Measurements from ENCODE around the gene HORMAD1. TPM values are rescaled to one million over a fixed set of nuclear protein-coding genes. Genes with fewer than 3 reads are reported as not detected.

The HORMAD1 gene
- polyA plus RNA-seq, 1 experiment: 0.07 TPM

DNA sequence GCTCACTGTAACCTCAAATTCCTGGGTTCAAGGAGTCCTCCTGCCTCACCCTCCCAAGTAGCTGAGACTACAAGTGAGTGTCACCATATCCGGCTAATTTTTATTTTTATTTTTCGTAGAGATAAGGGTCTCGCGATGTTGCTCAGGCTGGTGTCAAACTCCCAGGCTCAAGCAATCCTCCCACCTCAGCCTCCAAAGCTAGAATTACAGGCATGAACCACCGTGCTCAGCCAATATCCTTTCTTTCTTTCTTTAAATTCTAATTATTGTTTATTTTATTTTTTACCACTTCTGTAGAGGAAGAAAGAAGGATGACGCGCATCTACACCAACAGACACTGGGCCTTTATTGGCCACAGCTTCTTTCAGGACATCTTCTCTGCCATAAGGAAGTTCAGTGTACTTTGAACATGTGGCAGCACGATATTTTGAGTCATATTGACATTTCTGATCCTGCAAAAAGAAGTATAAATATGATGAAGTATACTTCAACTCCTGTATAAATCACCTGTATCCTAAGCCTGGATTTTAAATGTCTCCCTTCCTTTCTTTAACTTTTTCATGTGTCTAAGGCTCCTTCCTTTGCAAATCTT, 29.1 kb upstream of the HORMAD1 start:
- ChIA-PET POLR2A (no interaction called here), CTCF (no interaction called here)
- TF ChIP-seq, protein P1, sequence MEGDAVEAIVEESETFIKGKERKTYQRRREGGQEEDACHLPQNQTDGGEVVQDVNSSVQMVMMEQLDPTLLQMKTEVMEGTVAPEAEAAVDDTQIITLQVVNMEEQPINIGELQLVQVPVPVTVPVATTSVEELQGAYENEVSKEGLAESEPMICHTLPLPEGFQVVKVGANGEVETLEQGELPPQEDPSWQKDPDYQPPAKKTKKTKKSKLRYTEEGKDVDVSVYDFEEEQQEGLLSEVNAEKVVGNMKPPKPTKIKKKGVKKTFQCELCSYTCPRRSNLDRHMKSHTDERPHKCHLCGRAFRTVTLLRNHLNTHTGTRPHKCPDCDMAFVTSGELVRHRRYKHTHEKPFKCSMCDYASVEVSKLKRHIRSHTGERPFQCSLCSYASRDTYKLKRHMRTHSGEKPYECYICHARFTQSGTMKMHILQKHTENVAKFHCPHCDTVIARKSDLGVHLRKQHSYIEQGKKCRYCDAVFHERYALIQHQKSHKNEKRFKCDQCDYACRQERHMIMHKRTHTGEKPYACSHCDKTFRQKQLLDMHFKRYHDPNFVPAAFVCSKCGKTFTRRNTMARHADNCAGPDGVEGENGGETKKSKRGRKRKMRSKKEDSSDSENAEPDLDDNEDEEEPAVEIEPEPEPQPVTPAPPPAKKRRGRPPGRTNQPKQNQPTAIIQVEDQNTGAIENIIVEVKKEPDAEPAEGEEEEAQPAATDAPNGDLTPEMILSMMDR (IDR thresholded peaks at IDR 0.05; ENCODE audit: insufficient read depth, low read depth, low read length): no peak
- Histone ChIP-seq H3K36me3 (ENCODE audit: control insufficient read depth, insufficient read depth, low read length) (no peaks in the 10 kb centered on the region), H3K27me3 (ENCODE audit: control insufficient read depth, insufficient read depth, low read length) (no peaks in the 10 kb centered on the region), H3K4me3 (ENCODE audit: low read depth, low read length) (no peak overlapping the region)
- DNase-seq (ENCODE audit: low read depth): no peak

DNA sequence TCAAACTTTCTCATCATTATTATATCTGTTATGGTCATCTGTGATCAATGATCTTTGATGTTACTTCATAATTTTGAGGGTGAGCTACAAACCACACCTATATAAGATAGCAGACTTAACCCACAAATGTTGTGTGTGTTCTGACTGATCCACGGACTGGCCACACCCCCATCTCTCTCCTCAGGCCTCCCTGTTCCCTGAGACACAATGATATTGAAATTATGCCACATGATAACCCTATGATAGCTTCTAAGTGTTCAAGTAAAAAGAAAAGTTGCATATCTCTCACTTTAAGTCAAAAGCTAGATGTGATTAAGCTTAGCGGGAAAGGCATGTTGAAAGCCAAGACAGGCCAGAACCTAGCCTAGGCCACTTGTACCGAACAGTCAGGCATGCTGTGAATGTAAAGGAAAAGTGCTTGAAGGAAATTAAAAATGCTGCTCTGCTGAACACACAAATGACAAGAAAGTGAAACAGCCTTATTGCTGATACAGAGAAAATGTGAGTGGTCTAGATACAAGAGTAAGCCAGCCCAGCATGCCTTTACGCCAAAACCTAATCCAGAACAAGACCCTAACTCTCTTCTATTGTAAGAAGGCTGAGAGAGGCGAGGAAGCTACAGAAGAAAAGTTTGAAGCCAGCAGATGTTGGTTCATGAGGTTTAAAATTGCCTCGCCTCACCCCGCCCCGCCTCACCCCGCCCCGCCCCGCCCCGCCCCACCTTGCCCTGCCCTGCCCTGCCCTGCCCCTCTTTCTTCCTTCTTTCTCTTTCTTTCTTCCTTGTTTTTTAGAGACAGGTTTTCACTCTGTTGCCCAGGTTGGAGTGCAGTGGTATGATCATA, 28.4 kb upstream of the HORMAD1 start:
- Histone ChIP-seq H3K27me3 (ENCODE audit: control insufficient read depth, insufficient read depth, low read length) (no peaks in the 10 kb centered on the region), H3K36me3 (ENCODE audit: control insufficient read depth, insufficient read depth, low read length) (no peaks in the 10 kb centered on the region), H3K4me3 (ENCODE audit: low read depth, low read length) (no peak overlapping the region)
- no peak for DNase-seq (ENCODE audit: low read depth)
- ChIA-PET POLR2A (no interaction called here), CTCF (no interaction called here)
- TF ChIP-seq, protein P1 (IDR thresholded peaks at IDR 0.05; ENCODE audit: insufficient read depth, low read depth, low read length): no peak

DNA sequence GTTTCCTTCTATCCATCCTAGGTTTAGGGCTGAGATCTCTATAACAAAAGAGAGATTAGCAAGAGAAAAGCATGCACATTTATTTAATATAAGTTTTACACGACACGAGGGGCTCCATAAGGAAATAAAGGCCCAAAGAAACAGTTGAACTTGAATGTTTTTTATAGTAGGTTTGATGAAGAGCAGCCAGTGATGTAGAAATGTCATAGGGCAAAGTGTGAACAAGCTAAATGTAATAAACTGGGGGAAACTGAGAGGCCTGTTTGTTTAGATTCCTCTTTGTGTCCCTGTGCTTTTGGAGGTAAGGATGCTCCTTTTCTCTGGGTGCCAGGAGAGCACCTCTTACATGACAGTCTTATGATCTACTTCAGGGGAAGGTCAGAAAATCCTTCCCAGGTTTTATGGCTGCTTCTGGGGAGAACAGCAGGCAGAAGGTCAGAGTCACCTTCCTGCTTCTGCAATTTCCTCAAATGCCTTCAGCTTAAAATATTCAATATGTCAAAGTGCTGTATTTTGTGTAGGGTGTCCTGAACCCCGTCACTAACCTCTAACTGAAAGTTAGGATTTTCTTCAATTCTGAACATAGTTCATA, 9.5 kb upstream of the HORMAD1 start:
- no peaks in the 10 kb centered on the region for H3K27me3 ChIP-seq (ENCODE audit: control insufficient read depth, insufficient read depth, low read length)
- H3K36me3 ChIP-seq (ENCODE audit: control insufficient read depth, insufficient read depth, low read length): no peaks in the 10 kb centered on the region
- DNase-seq (ENCODE audit: low read depth): no peak
- TF ChIP-seq, protein P1 (IDR thresholded peaks at IDR 0.05; ENCODE audit: insufficient read depth, low read depth, low read length): no peak
- ChIA-PET CTCF (no interaction called here), POLR2A (no interaction called here)
- no peak overlapping the region for H3K4me3 ChIP-seq (ENCODE audit: low read depth, low read length)

DNA sequence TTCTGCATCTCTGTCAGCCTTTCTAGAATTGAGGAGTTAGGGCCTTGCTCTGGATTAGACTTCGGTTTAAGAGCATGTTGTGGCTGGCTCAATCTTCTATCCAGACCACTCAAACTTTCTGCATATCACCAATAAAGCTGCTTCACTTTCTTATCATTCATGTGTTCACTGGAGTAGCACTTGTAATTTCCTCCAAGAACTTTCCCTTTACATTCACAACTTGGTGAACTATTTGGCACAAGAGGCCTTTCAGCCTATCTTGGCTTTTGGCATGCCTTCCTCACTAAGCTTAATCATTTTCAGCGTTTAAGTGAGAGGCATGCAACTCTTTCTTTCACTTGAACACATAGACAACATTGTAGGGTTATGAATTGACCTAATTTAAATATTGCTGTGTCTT, 3.6 kb upstream of the HORMAD1 start:
- CTCF ChIA-PET: interaction anchor here (1.4 kb wide), 1 partner anchor 12 kb away, joined by 3 read pairs; no protein-coding TSS in a partner anchor
- TF ChIP-seq, protein P1 (IDR thresholded peaks at IDR 0.05; ENCODE audit: insufficient read depth, low read depth, low read length): no peak
- Histone ChIP-seq H3K27me3 (ENCODE audit: control insufficient read depth, insufficient read depth, low read length) (no peaks in the 10 kb centered on the region), H3K4me3 (ENCODE audit: low read depth, low read length) (no peak overlapping the region), H3K36me3 (ENCODE audit: control insufficient read depth, insufficient read depth, low read length) (no peaks in the 10 kb centered on the region)
- POLR2A ChIA-PET: no interaction called here
- no peak for DNase-seq (ENCODE audit: low read depth)

DNA sequence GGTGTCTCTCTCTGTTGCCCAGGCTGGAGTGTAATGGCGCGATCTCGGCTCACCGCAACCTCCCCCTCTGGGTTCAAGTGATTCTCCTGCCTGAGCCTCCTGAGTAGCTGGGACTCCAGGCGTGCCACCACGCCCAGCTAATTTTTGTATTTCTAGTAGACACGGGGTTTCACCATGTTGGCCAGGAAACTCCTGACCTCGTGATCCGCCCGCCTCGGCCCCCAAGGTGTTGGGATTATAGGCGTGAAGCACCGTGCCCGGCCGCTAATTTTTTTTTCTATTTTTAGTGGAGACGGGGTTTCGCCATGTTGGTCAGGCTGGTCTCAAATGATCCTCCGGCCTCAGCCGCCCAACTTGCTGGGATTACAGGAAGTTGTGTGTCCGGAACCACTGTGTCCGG, 597 bp downstream of the HORMAD1 start:
- POLR2A ChIA-PET: no interaction called here
- no peak overlapping the region for H3K4me3 ChIP-seq (ENCODE audit: low read depth, low read length)
- CTCF ChIA-PET: interaction anchor here (0.6 kb wide), 1 partner anchor 35 kb away, joined by 3 read pairs; no protein-coding TSS in a partner anchor
- no peak for DNase-seq (ENCODE audit: low read depth)
- H3K27me3 ChIP-seq (ENCODE audit: control insufficient read depth, insufficient read depth, low read length): no peaks in the 10 kb centered on the region
- TF ChIP-seq, protein P1 (IDR thresholded peaks at IDR 0.05; ENCODE audit: insufficient read depth, low read depth, low read length): no peak
- no peaks in the 10 kb centered on the region for H3K36me3 ChIP-seq (ENCODE audit: control insufficient read depth, insufficient read depth, low read length)
